ENCODE data around the gene CNEP1R1.
A peak's percentile ranks its signal among the peaks of the same experiment; 100 is the strongest.

GRCh38 chr16:50067290-50067853 is 42.3 kb downstream of the CNEP1R1 start:
- TF ChIP-seq CTCF (conservative IDR thresholded peaks at IDR 0.05; ENCODE audit: low read length) (peak; percentile 74), EZH2phosphoT487 (IDR thresholded peaks at IDR 0.05; ENCODE audit: borderline replicate concordance, low read depth, low read length) (no peak)

Measured in OCI-LY7 (cell line).